Stimulated activated CD8-positive, alpha-beta memory T cell treated with anti-CD3 and anti-CD28 coated beads, Interleukin-12 subunit alpha, Interleukin-12 subunit beta, amount 100 ng/mL, for 4 hours (primary cell): ENCODE results near the gene MACROD2.

Experiments
- DNase-seq: peaks from one replicate; pipeline ENCODE4 v3.0.0-alpha.2; 2020; ENCODE audit warnings: low read depth

MACROD2 gene

DNA sequence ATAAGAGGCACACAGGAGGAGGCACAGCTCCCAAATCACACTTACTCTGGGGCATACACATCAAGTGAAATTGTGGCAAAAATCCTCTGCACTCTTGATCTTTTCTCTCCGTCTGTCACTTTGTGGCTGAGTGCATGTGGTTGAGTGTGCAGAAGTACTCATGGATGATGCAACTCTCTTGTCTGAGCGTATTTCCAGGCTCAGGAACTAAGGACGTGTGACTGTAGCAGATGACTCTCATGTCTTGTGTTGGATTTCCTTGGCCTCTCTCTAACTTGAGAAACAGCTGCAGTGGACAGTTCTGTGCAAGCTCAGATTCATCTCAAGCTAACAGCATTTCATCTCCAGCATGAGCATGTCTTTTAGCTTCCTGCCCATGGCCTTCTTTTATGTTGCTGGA is 587.5 kb downstream of the MACROD2 start:
- no peak for DNase-seq

DNA sequence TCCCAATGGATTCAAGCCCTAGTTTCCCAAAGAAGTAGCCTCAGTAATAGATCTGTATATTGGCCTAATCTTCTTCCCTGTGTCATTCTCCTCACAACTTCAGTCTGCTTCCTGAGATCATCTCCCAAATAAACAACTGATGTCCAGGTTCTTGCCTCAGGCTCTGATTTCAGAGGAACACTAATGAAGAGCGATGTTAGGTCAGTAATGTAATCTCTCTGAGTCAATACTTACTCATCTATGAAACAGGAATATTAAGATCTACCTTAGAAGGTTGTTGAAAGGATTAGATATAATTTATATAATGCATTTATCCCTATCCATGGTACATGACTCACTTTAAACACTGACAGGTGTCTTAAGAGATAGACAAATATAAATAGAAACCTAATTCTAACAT is 588.1 kb downstream of the MACROD2 start:
- DNase-seq: no peak

DNA sequence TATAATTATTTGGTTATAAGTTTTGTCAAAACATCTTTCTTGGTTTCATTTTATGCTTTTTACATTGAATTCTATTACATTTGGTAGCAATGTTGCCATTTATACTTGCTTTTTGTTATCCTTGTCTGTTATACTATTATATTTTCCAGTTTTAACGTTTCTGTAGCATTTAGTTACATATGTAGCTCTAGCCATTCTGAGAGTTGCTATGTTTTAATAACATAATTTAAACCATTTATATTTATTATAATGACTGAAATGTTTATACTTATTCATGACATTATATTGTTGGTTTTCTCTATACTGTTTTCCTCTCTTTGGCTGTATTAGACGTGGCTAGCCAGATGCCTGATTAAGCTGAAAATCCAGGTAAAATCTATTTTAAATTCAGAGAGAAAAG is 594.1 kb downstream of the MACROD2 start:
- DNase-seq: no peak

DNA sequence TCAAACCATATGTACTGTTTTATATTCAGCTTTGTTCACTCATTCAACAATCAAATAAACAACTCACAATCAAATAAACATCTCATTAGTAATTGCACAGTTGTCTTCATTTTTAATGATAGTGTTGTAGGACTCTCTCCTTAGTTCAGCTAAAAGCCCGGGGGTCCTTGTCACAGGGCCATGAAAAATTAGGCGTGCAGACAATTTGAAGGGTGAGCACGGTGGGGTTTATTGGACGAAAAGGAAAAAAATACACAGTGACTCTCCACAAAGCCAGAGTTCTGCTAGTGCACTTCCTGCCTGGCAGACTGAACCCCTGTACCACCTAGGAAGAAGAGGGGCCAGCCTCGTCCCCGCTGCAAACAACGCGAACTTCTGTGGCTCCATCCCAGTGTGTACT is 599.7 kb downstream of the MACROD2 start:
- no peak for DNase-seq

DNA sequence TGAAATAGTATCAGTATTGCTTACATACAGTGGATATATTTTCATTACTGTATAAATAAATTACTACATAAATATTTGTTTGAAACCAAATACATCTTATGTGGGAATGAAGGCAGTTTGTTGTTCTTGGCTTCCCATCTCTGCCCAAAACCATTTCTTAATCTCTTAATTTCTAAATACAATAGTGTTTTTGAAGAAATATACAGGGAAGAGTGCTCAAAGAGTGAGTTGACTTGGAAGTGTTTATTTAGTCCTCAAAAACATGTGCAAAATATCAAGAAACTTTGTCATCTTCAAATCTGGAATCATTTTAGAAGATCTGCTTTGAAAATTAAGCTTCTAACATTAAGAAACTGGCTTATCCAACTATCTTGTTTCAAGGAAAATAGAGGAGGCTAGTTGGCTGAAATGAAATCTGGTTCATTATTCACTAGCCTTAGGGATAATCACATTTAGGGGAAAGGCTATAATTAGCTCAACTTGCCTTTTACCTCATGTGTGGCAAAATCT is 601.9 kb downstream of the MACROD2 start:
- DNase-seq: no peak

DNA sequence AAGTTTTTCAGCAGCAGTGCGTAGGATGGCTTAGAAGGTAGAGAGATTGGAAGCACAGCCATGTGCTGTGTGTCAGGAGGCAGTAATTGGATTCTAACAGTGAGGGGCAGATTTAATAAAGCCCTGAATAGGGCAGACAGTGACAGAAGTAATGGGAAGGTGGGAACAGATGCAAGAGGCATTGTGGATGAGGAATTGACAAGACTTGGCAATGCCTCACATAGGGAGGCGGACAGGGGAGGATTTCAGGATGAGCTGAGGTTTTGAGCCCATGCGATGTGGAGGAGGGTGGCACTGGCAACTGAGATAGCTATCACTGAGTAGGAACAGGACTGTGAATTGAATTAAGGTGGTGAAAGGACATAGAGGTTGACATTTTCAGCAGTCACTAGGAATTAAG is 604.3 kb downstream of the MACROD2 start:
- DNase-seq: no peak

DNA sequence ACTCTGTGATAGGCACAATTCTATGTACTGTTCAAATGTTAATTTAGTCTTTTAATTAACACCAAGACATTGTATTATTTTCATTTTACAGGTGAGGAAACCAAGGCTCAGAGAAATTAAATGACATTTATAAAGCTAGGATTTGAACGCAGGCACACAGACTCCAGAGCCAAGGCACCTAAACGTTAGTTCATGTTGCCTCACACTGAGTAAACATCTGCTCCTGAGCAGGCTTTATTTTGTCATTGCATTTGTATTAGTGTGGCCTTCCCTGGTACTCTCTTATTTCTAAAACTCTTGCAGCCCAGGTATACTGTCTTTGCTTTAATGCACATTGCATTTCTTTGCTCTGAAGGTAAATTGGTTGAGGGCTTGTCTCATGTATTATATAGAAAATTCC is 605.2 kb downstream of the MACROD2 start:
- no peak for DNase-seq

DNA sequence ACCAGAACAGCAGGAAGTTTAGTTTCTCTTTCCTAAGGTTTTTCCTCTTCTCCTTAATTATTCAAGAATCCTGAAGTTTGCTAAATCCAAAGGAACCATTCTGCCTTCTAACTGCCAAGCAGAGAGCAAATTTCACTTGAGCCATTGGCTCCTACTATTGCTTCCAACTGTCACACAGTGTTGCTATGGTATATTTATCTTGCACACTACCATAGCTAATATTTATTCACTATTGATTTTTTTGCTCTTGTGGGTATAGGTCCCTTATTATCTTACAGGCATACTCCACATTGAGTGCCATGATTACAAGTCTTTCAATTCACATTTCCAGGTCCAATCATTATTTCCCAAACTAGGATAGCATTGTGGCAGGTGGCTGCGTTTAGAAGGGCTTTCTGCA is 608.8 kb downstream of the MACROD2 start:
- no peak for DNase-seq

DNA sequence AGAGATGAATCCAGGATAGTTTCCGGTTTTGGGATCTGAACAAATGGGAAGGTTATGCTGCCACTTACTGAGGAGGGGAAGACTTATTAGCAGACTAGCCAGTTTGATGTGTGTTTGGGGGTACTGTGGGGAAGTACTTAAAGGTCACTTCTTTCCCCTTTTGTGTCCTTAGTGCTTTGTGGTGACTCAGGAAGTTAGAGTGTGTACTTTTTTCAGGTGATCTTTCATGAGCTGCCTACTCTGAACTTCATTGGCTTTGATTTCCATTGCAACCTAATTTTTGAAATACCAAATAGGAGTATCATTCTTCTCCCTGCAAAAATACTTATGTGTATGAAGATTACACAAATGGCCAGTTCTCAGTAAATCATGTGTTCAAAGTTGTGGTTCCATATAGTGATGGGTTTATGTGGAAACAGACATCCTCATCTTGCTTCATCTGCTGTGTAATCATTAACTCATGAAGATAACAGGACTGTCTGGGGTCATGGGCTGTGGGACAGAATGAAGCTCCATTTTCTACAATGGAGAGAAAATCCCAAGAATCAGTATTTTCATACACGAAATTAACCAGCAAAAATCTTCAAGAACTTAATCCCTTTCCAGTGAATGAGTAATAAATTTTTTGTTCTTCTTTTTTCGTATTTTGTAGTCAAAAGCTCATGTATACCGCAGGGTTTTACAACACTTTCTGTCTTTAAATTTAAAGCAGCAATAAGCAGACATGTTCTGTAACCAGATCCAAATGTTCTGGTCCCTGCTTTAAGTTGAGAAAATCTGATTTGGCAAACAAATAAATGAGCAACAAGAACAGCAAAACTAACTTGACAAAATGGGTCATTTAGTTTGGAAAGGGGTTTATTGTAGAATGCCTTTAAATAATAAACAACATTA is 614.3 kb downstream of the MACROD2 start:
- no peak for DNase-seq

DNA sequence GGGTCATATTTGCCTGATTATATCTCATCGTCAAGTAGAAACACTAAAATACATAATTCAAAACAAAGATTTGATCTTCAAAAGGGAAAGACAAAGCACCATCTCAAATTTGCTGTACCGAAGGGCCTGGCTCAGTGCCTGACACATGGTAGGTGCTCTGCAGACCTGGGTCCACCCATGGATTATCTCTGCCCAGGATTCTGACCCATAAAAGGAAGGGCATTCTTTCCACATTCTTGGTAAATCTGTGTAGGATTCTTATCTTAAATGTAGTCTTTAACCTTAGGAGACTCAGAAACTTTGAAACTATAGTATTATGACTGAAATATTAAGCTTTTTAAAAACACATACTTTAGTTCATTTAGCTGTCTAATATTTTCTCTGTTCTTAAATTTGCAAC is 616.2 kb downstream of the MACROD2 start:
- no peak for DNase-seq

DNA sequence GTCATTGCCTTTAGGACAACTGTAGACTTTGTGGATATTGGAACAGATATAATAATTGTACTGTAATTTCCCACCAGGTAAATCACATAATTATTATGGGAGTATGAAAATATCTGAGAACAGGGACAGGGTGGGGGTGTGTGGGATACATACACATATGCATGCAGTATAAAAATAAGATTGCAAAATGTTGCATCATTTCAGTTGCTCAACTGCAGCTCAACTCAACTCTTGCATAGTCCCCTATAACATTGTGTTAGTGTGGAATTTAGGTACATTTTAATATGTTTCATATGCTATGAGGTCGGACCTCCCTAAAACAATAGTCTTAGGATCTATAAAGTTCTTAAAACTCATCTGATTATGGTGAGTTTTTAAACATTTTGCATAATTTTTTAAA is 617.1 kb downstream of the MACROD2 start:
- no peak for DNase-seq

DNA sequence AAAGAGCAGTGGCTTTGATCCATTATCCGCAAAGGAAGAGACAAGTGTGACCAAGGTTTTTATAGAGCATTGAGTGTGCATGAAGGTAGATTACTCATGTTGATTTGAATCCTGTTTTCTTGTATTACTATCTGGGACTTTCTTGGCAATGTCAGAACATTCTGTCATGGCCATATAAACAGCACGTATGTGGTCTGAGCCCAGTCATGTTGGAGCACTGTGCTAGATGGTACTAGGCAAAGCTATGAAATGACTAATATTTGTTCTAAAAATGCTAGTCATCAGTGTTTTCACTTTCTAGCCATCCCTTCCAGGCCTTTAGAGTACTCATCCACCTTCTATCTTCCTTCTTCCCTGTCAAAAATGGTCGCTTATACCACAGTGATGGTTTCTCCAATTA is 620.7 kb downstream of the MACROD2 start:
- no peak for DNase-seq

DNA sequence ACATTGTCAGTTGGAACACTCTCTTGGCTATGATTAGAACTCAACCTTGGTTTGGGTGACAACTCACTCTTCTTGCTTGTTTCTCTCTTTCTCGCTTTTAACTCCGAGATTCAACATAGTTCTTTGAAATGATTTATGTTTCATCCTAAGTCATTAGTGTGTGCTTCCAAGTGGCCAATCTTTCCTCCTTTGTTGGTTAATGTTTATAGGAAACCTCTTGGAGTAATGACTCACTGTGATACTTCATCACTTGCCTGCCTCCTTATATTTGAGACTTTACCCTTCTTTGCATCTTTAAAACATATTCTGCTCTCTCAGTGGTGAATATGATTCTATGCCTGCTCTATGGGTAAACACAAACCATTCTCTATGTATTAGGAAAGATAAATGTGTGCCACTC is 621.8 kb downstream of the MACROD2 start:
- no peak for DNase-seq

DNA sequence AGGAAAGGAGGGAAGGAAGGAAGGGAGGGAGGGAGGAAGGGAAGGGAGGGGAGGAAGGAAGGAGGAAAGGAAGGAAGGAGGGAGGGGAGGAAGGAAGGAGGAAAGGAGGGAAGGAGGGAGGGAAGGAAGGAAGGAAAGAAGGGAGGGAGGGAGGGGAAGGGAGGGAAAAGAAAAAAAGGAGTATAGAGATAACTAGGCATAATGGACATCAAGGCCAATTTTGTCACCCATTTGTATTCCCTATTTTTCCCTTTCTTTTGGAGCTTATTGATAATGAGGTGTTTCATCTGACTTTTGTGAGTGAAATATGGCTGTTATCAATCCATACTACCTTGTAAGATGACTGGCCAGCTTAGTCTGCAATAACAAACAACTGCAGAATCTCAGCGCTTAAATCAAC is 624.1 kb downstream of the MACROD2 start:
- DNase-seq: no peak

DNA sequence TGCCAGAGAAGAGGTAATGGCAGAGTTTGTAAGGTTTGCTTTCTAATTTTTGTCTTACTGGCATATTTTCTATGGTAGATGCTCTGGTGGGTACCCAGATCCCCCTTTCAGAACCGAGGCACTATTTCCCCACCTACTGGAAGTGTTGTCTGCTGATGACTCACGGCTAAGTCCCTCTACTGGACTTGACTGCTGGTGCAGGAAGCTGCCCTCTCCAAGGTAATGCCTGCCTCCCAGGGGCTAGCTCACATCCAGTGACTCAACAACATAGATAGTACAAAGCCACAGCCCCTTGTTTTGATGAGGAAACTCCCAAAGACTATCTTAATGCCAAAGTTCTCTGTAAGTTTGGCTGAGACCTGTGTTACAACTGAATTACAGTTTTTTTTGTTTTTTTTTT is 627.5 kb downstream of the MACROD2 start:
- DNase-seq: no peak

DNA sequence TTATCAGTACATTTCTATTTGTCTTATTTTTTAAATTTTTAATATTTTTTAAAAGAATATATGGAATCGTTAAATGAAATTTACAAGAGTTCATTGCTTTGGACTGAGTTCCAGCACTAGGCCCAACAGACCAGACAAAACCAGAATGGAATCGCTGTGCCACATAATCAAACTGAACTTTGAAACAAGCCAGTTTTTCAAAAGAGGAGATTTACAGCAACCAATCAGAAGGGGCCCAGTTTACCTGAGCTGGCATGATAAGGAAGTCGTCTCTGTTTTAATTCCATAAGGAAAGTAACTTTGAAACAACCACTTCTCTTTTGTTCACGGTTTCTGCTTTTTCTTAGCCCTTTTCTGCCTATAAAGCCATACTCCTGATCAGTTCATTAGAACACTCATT is 635.7 kb downstream of the MACROD2 start:
- DNase-seq: no peak

DNA sequence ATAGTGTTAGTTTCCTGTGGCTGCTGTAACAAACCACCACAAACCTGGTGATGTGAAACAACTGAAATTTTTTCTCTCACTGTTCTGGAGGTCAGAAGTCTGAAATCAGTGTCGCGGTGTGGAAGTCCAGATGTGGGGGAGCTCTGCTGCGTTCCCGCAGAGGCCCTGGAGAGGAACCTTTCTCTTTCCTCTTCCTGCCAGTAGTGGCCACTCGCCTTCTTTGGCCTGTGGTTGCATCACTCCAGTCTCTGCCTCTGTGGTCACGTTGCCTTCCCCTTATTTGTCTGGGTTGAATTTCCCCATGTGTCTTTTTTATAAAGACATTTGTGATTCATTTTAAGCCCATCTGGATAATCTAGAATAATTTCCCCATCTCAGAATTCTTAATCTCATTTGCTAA is 637.6 kb downstream of the MACROD2 start:
- no peak for DNase-seq

DNA sequence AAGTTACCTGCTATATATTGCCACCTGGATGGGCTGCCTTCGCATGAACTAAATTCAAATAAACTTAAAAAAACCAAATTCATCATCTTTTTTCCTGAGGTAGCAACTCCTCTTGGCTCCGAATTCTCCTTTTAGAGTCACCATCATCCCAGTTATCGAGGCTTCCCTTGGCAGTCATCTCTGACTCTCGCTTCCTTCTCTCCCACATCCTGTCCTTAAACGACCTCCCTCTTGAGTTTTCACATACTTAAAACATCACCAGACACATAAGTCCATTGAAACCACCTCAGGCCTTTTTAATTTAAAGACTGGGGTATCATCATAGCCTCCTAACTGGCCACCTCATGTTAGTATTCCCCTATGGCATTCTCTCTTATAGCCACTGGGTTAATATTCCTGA is 638.2 kb downstream of the MACROD2 start:
- no peak for DNase-seq

DNA sequence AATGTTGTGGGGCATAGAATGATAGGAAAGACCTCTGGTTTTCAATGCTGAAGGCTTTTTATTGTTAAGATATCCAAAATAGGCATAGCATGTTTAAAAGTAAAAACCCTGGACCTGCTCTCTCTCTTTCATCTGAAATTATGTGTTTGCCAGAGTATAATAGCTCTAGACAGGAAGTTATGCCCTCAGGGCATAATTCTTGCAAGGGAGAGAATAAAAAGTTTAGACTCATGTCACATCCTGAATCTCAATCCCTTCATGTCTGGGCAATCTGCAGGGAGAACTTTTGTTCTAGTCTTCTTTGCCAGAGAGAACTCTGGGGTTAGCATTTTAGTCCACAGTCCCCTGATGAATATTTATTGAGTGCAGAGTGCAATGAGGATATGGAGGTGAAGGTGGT is 639.3 kb downstream of the MACROD2 start:
- DNase-seq: no peak

DNA sequence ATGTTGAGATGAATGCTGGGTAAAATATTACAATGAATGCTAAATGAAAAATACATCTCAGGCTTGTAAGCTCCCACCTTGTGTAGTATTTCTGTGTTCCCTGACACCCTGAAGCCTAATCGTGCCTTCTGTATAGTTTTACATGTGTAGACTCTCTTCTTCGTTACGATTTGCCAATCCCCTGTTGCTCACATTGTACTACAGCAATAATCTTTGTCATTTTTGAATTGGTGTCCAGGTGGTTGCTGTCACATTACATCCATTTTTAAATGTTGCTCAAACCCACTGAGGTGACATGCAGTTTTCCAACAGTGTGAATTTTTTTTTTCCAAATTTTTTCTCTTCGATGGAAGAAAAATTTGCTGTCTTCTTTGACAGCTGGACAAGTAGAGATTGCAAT is 642.1 kb downstream of the MACROD2 start:
- DNase-seq: no peak

DNA sequence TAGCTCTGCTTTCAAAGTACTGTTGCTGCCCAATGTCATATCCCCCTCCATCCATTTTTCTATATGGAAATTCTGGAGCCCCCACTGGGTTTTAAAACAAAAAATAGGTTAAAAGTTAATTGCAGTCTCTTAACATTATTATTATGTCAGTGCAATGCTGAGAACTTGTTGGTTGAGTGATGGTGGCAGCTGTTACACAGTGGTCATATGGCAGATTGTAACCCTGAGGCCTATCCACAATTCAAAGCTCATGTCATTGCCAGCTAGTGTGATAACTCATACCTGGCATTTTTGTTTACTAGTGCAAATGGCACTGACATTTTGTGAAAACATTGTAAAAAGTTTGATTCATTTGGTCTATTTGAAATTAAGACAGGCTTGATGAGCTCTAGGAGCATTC is 647.8 kb downstream of the MACROD2 start:
- no peak for DNase-seq

DNA sequence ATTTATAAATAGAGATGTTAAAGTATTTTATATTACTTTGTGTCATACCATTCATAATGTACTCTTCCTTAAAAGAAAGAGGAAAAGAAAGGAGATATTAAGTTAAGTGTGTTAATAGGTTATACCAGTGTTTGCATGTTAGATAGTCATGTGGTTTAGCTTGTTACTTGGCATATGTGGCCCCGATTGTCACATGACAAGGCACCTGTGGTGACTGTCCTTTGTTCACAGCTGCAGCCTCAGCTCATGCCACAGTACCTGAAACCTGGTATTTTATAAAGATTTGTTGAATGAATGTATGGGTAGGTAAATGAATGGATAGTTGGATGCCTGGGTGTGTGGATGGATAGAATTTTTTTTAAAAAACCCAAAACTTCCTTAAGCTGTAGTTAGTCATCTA is 648.2 kb downstream of the MACROD2 start:
- no peak for DNase-seq

DNA sequence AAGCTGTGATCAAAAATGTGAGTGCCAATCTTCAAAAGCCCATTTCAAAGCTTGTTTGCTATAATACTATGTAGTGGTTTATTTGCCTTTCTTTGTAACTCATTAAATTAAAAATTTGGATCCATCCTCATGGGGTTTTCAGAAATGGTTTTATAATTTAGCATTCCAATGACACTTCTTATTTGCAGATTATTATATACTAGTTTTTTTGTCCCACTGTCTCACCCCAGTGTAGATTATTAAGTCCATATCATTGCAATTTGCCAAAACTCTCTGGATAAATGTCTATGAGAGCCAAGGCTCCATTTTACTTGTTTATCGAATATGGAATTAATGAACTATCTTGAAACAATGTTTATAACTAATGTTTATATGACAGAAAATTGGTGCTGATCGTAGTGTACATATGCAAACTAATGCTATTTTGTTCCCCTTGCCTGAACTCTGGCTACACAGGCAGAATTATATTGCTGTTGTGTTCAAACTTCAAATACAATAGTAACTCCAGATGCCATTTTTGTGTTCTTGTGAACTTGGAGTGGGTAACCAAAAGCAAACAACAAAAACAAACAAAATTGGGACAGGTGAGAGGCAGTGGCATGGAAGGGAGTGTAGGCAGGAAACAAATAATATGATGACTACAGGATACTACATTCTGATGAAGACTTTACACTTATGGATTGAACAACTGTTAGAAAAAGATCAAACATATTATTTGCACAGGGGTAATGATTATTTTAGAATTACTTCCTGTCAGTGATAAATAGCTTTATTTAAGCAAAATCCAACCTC is 649.2 kb downstream of the MACROD2 start:
- no peak for DNase-seq
